CD4-positive, alpha-beta T cell treated with Interferon gamma for 1 hour (primary cell): ENCODE measurements around the gene IPO9.
"Not testable (repeated sequence)": the region's sequence is repeated elsewhere in the genome, so short reads cannot be mapped to it uniquely, and the experiment has no call there.

Experiments
- DNase-seq: peaks from one replicate; pipeline ENCODE4 v3.0.0-alpha.2; 2020

IPO9 gene

DNA sequence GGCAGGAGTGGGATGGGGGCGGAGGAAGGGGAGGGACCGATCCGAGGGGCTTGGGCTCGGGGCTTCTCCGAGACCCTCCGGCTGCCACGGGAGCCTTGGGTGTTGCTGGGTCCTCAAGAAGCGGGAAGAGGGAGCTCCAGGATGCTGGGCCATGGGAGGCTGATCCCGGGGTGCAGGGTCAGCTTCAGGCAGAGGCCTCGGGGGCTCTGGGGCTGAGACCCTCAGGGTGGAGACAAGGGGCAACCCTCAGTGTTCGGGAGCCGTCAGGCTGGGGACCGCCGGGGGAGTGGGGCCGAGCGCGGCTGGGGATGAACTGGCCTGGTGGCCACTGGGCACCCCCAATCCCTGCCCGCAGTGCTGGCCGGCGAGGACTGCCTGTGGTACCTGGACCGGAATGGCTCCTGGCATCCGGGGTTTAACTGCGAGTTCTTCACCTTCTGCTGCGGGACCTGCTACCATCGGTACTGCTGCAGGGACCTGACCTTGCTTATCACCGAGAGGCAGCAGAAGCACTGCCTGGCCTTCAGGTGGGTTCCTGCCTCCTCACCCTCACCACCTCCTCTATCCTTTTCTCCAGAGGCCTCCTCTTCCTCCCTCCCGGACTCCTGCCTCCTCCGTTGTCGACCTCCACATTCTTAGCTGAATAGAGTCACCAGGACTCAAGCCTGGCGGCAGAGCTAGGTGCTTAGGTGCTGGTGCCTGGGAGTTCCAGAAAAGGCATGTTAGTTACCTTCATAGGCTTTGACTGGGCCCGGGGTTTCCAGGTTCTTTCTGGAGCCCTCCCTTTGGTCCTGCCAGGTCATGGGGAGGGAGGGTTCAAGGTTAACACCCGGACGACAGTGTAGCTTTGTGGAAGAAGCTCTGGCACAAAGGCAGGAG is 60.4 kb downstream of the IPO9 start:
- no peak for DNase-seq

DNA sequence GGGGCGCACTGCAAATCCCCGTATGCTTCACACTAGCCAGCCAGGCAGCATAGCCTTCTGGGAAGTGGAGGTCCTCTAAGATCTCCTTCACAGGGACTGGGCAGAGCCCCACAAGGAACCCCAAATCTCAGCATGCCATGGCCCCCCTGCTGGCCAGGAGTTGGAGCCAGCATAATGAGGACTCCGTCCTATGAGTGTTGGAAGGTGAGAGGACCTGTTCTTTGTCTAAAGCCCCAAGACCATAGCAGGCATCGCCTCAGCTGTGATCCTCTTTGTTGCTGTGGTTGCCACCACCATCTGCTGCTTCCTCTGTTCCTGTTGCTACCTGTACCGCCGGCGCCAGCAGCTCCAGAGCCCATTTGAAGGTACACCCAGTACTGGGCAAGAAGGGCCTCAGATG is 61.3 kb downstream of the IPO9 start:
- DNase-seq: no peak

DNA sequence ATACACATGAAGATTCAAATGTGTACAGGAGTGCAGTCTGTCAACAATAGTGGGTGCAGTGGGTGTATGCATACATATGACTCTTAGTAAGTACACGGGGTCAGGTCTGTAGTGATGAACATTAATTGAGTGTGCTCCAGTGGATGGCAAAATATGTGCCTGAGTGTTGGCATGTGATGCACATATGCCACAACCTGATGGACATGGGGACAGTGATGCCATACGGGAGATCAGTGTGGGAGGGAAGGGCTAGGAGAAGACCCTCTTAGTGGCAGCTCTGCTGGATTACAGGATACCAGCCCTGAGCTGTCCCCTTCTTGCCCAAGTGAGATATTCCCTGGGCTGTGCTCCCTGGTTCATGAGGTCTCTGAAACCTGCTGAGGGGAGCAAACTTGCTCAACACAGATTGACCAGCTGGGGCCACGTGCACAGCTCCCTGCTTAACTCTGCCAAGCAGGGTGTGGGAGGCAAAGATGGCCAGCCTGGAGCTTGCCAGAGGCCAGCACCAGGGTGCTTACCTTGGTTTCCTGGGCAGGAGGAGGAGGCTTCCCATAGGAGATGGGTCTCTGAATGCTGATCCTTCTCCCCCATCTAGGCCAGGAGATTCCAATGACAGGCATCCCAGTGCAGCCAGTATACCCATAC is 62.0 kb downstream of the IPO9 start:
- no peak for DNase-seq

DNA sequence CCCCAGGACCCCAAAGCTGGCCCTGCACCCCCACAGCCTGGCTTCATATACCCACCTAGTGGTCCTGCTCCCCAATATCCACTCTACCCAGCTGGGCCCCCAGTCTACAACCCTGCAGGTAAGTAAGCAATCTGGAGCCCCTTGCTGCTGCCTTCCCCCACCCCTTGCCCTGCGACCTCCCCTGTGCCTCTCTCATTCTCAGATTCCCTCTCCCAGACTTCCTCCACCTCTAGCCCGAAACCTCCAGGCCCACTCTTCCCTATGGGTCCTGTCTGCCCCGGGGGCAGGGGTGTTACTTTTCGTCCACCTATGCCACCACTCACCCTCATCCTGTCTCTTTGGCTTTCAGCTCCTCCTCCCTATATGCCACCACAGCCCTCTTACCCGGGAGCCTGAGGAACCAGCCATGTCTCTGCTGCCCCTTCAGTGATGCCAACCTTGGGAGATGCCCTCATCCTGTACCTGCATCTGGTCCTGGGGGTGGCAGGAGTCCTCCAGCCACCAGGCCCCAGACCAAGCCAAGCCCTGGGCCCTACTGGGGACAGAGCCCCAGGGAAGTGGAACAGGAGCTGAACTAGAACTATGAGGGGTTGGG is 62.6 kb downstream of the IPO9 start:
- no peak for DNase-seq

DNA sequence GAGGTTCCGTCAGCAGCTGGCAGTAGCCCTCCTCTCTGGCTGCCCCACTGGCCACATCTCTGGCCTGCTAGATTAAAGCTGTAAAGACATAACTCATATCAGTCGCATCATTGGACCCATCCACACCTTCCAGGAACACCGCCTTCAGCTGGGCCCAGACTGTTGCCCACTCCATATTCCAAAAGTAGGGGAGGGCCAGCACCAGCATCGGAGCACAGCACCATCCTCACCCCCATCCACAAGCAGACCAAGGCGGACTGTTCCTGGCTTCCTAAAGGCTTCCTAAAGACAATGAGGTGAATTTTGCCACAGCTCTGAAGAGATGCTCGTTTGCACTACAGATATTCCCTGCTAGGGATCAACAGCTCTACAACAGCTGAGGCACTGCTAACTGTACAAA is 63.3 kb downstream of the IPO9 start:
- no peak for DNase-seq

DNA sequence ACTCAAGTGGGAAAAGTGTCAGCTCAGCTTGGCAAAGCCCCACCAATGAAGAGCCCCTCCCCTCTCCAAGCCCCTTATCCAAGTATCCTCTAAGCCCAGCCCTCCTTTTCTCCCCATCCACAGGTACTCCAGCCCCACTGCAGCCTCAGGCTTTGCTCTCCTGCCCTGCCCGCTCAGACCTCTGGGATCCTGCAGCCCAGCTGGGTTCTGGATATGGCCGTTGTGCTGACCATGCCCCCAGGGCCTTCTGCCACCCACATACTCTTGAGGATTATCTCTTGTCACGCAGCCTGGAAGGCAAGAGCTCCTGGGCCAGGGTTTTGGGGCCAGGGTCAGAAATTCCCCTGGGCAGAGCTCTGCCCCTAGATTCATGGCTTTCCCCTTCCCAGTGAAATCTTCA is 64.5 kb downstream of the IPO9 start:
- no peak for DNase-seq

DNA sequence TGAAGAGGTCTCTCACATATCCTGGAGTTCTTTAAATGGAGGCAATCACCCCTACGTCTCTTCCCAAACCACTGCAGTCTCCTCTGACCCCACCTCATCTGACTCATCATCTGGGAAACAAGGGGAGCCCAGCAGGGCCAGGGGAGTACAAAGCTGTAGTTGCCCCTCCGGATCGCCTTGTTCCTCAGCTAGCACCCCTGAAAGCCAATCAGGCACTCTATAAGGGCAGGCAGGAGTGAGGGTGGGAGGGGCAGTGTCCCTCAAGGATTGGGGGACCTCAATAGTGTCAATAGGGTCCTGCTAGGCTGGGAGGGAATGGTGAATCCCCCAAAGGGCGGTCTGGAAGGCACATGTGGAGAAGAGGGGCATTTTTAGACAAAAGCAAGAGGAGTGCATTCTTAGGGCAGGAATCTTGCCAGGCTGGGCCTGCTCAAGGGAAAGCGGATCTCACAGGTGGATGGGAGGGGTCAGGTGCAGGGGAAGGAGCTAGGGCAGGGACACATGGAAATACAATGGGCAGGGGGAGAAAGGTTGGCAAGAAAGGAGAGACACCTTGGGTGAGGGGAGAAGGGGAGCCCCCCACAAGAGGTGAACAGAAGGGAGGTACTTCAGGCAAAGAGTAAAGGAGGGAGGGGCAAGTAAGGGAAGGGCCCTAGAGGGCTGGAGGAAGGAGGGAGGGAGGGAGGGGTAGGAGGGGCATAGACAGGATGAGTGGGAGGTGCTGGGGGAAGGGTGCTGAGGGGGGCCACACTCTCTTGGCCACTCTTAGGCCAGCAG is 65.6 kb downstream of the IPO9 start:
- no peak for DNase-seq

DNA sequence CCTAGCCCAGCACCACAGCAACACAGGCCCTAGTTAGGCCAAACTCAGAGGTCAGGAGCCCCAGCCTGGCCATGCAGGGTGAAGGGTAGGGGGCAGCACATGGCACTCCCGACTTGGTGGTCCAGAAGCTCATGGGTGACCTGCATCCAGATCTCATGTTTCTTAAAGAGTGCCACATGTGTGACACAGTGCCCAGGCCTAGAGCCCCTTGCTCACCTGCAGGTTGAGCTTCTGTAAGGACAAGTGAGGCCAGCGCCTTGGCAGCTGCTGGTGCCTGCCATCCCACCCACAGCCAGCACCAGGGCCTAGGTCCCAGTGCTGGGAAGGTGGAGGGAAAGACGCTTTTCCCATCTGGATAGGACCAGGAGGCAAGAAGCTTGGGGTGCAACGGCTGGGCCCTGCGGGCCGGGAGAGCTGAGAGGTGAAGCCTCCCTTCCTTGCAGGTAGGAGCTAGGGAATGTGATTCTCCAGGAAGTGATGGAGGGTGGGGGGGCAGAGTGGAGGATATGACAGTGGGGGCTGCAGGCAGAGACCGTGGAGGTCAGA is 66.2 kb downstream of the IPO9 start:
- no peak for DNase-seq

DNA sequence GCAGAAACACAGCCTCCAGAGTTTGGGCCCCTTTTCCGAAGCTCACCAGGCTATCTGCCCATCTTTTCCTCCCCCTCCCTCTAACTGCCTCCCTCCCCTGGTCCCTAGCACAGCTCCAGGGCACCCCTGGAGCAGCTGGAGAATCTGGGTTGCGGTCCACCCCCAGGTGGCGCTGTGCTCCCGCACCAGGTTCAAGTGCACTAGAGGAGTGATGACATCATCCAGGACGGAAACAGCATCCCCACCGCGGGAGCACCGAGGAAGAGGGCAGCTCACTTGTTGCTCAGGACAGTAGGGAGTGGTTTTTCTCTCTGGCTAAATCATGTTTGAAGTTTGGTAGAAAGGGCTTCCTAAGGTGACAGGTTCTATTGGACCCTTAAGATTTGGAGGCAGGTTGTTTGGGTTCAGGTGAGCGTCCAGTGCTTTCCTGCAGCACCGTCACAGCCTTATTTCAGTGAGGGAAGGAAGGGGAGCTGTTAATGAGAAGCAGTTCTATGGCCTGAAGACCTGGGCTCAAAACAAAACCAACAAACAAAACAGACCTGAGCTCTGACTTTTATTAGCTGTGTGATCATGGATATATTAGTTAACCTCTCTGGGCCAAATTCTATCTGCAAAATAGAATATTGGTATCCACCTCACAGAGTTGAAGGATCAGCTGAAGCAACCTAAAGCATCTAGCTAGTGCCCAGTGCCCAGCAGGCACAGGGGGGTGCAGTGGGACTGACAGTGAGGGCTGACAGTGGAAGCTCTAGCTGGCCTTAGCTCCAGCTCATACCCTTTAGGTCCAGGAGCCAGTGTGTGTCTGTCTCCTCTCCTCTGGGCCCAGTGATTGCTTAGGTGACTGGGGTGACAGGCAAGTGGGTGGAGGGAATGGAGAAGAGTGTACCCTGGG is 67.2 kb downstream of the IPO9 start:
- peak; percentile 77 for DNase-seq

DNA sequence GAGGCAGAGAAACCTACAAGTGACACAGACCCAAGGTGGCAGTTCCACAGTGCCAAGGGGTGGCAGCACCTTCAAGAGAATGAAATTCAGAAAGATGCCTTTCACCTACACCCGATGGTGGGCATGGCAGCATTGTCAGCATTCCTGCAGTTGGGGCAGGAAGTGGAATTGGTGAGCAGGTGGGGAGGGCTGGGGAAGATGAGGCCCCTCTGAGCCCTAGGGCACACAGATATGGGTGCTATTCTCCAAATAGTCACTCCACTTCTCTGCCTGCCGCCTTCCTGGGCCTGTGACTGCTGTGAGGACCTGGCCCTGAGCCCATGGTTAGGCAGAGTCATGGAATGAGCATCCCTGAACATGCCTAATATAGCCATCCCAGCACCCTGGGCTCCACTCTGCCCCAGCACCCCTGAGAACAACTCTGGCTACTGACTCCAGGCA is 68.0 kb downstream of the IPO9 start:
- no peak for DNase-seq

DNA sequence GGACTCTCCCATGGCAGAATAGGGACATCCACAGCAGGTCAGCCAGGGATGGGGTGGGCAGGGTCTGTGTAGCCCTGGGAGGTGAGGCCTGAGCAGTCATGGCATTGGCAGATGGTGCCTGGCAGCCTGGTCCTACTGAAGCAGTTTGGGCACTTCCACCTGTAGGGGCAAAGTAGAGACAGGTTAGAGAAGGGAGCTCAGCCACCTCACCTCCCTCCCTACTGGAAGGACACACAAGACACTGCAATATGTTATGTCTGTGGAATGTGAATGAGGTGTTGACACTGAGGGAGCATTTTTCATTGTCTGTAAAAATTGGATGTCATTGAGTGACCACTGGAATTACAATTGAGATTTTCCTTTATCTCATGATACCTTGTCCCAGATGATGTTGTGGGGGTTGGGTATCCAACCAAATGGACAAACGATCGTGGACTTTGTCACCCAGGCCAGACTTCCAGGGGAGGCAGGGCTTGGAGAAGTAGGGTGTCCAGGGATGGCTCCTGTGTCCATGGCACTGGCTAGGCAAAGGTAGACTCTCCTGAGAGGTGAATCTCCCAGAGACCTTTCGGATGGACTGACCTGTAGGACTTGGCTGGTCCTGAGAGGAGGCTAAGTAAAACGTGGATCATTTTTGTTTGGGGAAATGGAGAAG is 69.4 kb downstream of the IPO9 start:
- DNase-seq: no peak

DNA sequence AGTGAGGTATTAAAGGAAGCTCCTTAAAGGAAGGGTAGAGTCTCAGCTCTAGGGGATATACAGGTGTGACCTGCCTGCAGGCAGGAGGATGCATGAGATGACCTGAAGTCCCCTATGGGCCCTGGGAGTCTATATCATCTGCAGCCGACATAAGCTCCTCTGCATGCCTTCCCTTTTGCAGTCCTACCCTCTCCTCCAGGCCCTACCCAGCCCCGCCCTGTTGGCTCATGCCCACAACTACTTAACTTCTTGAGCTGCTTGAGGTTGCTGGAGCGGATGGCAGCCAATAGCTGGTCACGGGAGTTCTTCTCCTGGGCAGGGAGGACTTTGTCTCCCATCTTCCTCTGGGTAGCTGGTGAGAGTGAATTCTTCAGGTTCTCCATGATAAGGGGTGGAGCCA is 70.0 kb downstream of the IPO9 start:
- DNase-seq: no peak

DNA sequence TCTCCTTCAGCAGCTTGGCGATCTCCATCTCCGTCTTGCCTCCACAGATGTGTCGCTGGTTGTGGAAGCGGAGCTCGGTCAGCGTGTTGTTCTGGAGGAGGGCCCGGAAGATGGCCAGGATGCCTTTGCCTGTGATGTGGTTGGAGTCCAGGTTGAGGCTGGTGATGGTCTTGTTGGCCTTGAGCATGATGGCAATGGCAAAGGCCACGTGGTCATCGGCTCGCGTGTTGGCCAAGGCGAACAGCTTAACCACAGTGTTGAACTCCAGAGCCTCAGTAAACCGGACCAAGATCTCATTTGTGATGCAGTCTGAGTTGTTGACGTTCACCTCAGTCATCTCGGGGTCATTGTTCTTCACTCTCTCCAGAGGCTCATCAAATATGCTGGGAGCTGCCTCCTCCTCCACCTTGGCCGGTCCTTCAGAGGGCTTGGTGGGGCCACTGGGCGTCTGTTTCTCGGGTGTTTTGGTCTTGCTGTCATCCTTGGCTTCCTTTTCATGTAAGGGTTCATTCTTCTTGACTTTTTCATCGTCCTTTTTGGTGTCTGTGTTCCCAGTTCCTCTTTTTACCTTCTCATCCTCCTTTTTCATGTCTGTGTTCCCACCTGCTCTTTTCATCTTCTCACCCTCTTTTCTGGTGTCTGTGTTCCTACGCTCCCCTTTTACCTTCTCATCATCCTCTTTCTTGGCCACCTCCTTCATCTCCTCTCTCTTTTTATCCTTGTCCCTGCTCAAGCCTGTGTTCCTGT is 70.9 kb downstream of the IPO9 start:
- DNase-seq: no peak

DNA sequence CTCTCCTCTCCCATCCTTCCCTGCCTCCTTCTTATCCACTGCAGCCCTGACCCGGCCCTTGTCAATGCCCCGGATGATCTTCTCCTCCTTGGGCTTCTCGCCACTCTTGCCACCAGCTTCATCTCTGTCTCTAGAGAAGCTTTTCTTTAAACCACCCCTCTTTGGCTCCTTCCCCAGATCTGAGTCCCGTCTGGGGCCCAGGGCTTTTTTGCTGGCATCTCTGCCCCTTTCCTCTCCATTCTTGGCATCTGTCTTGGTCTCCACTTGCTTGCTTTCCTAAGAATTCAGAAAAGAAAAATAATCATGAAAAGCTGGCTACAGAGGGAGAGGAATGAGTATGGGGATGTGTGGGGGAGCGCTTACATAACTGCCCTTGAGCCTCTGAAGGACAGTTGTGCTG is 71.5 kb downstream of the IPO9 start:
- no peak for DNase-seq

DNA sequence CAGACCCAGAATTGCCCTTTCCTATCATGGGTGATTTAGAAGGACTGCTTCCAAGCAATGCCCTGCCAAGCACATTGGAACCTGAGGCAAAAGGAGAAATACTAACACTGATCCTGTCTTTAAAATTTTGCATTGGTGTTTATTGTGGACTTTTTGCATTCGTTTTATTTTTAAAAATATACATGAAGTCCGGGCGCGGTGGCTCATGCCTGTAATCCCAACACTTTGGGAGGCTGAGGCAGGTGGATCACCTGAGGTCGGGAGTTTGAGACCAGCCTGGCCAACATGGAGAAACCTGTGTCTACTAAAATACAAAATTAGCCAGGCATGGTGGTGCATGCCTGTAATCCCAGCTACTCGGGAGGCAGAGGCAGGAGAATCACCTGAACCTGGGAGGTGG is 72.1 kb downstream of the IPO9 start:
- not testable (repeated sequence) for DNase-seq

DNA sequence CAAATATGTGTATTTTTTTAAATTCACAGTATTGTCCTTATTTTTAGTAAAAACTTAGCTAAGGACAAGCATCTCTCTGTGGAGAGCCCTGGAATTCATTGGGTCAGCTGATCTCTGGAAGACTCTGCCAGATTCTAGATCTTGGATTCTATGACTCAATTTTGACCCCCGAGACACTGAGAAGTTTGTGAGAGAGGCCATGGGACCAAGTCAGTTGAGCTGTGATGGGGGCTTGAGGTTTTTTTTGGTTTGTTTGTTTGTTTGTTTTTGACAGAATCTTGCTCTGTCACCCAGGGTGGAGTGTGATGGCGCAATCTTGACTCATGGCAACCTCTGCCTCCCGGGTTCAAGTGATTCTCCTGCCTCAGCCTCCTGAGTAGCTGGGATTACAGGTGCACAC is 73.2 kb downstream of the IPO9 start:
- DNase-seq: no peak

DNA sequence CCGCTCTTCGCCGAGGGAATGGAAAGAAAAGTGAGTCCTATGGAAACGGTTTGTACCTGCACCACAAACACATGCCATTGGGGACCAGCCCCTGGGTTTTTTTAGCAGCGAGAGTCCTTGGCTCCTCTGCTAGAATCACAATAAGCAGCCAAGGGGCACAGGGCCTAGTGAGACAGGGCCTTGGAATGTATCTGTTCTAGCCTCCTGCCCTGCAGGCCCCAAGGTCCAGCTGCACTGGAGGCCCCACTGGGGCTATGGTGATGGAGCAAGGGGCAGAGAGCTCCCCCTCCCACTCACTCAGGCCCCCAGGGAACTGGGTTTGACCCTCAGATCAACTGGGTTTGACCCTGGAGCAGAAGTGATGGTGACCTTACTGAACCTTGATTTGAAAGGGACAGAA is 74.2 kb downstream of the IPO9 start:
- no peak for DNase-seq

DNA sequence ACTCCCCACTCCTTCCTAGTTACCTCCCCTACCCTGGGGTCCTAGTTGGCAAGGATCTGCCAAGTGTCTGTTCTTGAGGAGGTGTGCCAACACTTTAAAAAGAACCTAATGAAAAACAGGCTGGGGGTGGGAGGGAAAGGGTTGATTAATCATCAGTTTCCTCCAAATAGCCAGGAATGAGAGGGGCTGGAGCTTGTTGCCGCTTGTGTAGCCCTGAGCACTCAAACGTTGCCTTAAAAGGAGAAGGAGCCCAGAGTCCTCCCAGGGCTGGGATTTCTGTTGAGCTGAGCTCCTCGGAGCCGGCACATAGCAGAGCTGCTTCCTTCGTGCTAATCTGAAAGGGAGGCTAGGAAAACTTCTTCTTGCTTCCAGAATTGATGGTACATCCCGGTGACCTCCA is 75.6 kb downstream of the IPO9 start:
- no peak for DNase-seq

DNA sequence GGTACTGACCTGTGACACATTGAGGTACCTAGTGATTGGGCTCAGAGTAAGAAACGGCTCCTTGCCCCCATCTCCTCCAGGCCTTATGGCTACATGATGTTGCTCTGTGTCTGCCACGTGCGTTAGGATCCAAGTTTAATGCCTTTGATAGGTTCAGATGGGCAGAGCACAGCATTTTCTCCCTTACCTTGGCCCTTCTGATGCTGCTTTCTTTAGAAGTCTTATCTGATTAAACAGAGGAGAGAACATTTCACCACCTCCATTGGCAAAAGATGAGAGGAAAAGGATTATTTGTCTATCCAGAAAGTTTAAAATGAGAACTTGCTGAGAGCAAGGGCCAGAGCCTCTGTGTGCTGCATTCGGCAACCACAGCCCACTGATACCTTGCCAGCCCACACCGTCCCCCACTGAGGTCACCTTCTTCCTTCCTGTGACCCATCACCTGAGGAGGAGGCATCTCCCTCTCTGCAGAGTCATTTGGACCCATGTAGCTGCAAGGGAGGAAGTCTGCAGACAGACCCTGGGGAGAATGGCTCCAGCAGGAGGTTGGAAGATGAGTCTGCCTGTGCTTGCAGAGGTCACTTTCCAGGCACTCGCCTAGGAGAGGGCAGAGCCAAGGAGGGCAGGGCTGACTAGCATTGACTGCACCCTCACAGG is 76.4 kb downstream of the IPO9 start:
- no peak for DNase-seq

DNA sequence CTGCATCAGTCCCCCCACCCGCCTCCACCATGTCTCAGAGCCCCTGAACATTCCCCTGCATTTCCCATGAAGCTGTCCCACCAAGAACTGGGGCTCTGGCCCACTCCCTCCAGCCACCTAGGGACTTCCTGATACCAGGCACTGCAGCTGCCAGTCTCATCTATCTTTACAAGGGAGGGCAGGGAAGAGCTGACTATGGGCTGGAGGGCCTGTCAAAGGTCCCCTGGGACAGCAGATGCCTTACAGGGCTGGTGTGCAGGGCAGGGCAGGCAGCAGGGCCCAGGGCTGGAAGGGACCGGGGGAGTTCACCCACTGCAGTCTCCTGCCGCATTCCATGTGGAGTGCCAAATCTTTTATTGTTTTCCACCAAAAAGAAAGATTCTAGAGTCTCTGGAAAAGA is 77.4 kb downstream of the IPO9 start:
- no peak for DNase-seq
